ENCODE results near the gene TNNC1. TPM values are rescaled to one million over a fixed set of nuclear protein-coding genes. Genes with fewer than 3 reads are reported as not detected.
A peak's percentile ranks its signal among the peaks of the same experiment; 100 is the strongest.

TNNC1 gene
- total and polyA plus RNA-seq, 2 donors (not counting 3 experiments of a cell fraction or from before 2014, with no cell fraction given): 0.12 TPM; not detected in 1

GRCh38 chr3:52429779-52430415 is 23.9 kb downstream of the TNNC1 start:
- peak overlapping the region; percentile 96 for H3K27ac ChIP-seq (ENCODE audit: insufficient read depth, low read depth, low read length)
- no peak overlapping the region for H3K4me2 ChIP-seq (ENCODE audit: insufficient read depth, low read length)
- DNase-seq (ENCODE audit: low read depth, low spot score): peak; percentile 98
- no peaks in the 10 kb centered on the region for H4K20me1 ChIP-seq (replicated peaks; ENCODE audit: control insufficient read depth, extremely low read depth, insufficient read depth, low read length)
- H3K4me1 ChIP-seq (ENCODE audit: control insufficient read depth, extremely low read depth, insufficient read depth, low read length): peaks cover 25% of the 10 kb centered on the region
- dilution Hi-C loops (cut with MboI; ENCODE audit: extremely low pct_ligation_motif_present, low sequenced_read_pairs) (no loop called here), intact Hi-C loops (cut with micrococcal nuclease) (loop anchor here (1.0 to 5.0 kb wide), 3 partner anchors 18 to 252 kb away; partner anchors contain the start of gene STAB1)
- no peaks in the 10 kb centered on the region for H3K79me2 ChIP-seq (ENCODE audit: control insufficient read depth, insufficient read depth, low read length)
- no peaks in the 10 kb centered on the region for H3K9me3 ChIP-seq (replicated peaks; ENCODE audit: control insufficient read depth, insufficient read depth, low read length)
- peak; percentile 100 for TF ChIP-seq GATA2 (IDR thresholded peaks at IDR 0.05; ENCODE audit: insufficient read depth, insufficient read length, low read depth, low read length)
- peak; percentile 43 for TF ChIP-seq MAX (IDR thresholded peaks at IDR 0.05; ENCODE audit: insufficient read depth, insufficient read length)
- TF ChIP-seq POLR2A (IDR thresholded peaks at IDR 0.05; ENCODE audit: low read depth, low read length): peak; percentile 51
- TF ChIP-seq JUN (IDR thresholded peaks at IDR 0.05; ENCODE audit: borderline replicate concordance, insufficient read depth, insufficient read length, low read depth): peak; percentile 98
- TF ChIP-seq POLR2AphosphoS5 (IDR thresholded peaks at IDR 0.05; ENCODE audit: insufficient read depth, low read depth, low read length): peak; percentile 78
- TF ChIP-seq EZH2 (IDR thresholded peaks at IDR 0.05; ENCODE audit: borderline replicate concordance, low read depth, low read length, severe bottlenecking): no peak
- peak; percentile 74 for TF ChIP-seq MYC (IDR thresholded peaks at IDR 0.05; ENCODE audit: low read depth, low read length)
- no peak for TF ChIP-seq CTCF (IDR thresholded peaks at IDR 0.05; ENCODE audit: extremely low read depth in 1 of 2, insufficient read depth in 1 of 2, low read depth in 1 of 2, low read length in 2 of 2)
- no peak for TF ChIP-seq FOS (IDR thresholded peaks at IDR 0.05; ENCODE audit: borderline replicate concordance, insufficient read depth, low read length)
- FAIRE-seq: peak; percentile 98
- H3K27me3 ChIP-seq (ENCODE audit: control insufficient read depth in 2 of 2, insufficient read depth in 2 of 2, low read length in 2 of 2): no peaks in the 10 kb centered on the region
- no peaks in the 10 kb centered on the region for H3K36me3 ChIP-seq (ENCODE audit: control insufficient read depth in 2 of 2, extremely low read depth in 1 of 2, insufficient read depth in 2 of 2, low read length in 2 of 2)
- BruUV-seq (replicated peaks): TSS peak; percentile 93
- H3K9ac ChIP-seq (replicated peaks; ENCODE audit: extremely low read depth, insufficient read depth, low read length): peak overlapping the region; percentile 64
- ChIA-PET POLR2A (no interaction called here), CTCF (interaction anchor here (2.9 to 10.2 kb wide), 4 partner anchors 13 to 18 kb away, joined by 12 to 243 read pairs (median 24); partner anchors contain the start of gene SEMA3G)
- H2AFZ ChIP-seq (ENCODE audit: low read depth, low read length): no peak overlapping the region
- H3K4me3 ChIP-seq (replicated peaks in 1 of 3; ENCODE audit: insufficient read depth in 1 of 3, low read depth in 1 of 3, low read length in 3 of 3): no peak overlapping the region
- no peaks in the 10 kb centered on the region for H3K9me1 ChIP-seq (replicated peaks; ENCODE audit: control insufficient read depth, extremely low read depth, insufficient read depth, low read length)

All from endothelial cell of umbilical vein (primary cell).